SKM-1 treated with dmso at 0.1 percent for 144 hours (cell line): ENCODE results near the gene UQCRFS1.

Experiments
- DNase-seq: peaks from one replicate; lab custom pipeline; 2025; ENCODE audit not compliant: unreplicated experiment; lab: John Stamatoyannopoulos, UW

Gene UQCRFS1

DNA sequence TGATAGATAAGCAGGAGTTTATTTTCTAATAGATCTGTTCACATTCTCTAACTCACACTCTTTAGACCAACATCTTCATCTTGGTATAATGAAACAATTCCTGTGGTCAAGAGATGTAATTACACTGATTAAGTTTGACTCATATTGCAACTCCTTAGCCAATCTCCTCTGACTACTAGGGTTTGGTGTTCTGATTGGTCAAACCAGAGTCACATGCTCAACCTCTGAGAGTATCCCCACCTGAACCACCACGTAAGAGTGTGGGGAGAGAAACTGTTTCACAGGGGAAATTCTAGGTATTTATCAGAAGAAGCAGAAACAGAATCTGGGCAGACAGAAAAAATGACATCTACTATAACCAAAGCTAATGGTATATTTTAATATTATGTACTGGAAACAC is 42.4 kb downstream of the UQCRFS1 start:
- DNase-seq = no peak

- DNase-seq = no peak
Observed at GRCh38 chr19:29162694-29163093, 50.3 kb downstream of the UQCRFS1 start.

- no peak for DNase-seq
Observed at GRCh38 chr19:29155683-29156082, 57.3 kb downstream of the UQCRFS1 start.
